Left lung (tissue), 10 donors: ENCODE data around the gene CASK. TPM values are rescaled to one million over a fixed set of nuclear protein-coding genes. Genes with fewer than 3 reads are reported as not detected.

ENCODE experiments used
- ATAC-seq: fragments of 200-7000 bp; cut with Tn5 transposase; one replicate; pipeline ENCODE4 v1.9.1; 2020; ENCODE audit warnings: moderate library complexity
- DNase-seq, 4 donors: peaks; one replicate each; pipeline ENCODE4 v3.0.0-alpha.2; 2013 to 2020
- H3K27ac ChIP-seq, 2 donors: fragments of 200-600 bp; sonication (generic) in 1 of 2; one replicate each; pipeline versions ENCODE4 v1.5.0 to v1.8.0; 2020 to 2021
- H3K27me3 ChIP-seq, 2 donors: fragments of 200-600 bp; sonication (generic) in 1 of 2; one replicate each; pipeline versions ENCODE4 v1.5.0 to v1.8.0; 2020 to 2021
- H3K36me3 ChIP-seq, 2 donors: fragments of 200-600 bp; sonication (generic) in 1 of 2; one replicate each; pipeline versions ENCODE4 v1.5.0 to v1.8.0; 2020 to 2021
- H3K4me1 ChIP-seq, 2 donors: fragments of 200-600 bp; one replicate each; pipeline ENCODE4 v1.8.0; 2021
- H3K4me3 ChIP-seq, 2 donors: fragments of 200-600 bp; sonication (generic) in 1 of 2; one replicate each; pipeline versions ENCODE4 v1.5.0 to v1.8.0; 2020 to 2021; ENCODE audit warnings: mild to moderate bottlenecking in 1 of 2
- H3K9me3 ChIP-seq, 2 donors: fragments of 200-600 bp; sonication (generic) in 1 of 2; one replicate each; pipeline versions ENCODE4 v1.5.0 to v1.8.0; 2020 to 2021
- CTCF ChIP-seq, 2 donors: fragments of 200-600 bp; sonication (generic) in 1 of 2; IDR thresholded peaks; one replicate each; pipeline versions ENCODE4 v1.5.0 to v1.8.0; 2021; ENCODE audit warnings: antibody characterized with exemption in 2 of 2
- intact Hi-C, 2 donors: fragments of 100-400 bp; cut with DNase I; formaldehyde crosslinking; loops; one replicate each; pipeline versions ENCODE4 v1.11.2 to v1.14.2; 2022
- polyA plus RNA-seq, 6 donors: library from polyadenylated mRNA; unstranded; fragments of 120-200 nt; gene quantifications; one replicate each; pipeline ENCODE4 v1.2.1, GENCODE V29; 2013; ENCODE audit not compliant: insufficient read length in 6 of 6
- total RNA-seq, 2 donors: library from RNA; stranded (reverse); fragmentation: NEBNext Ultra II Directional; extraction: Animal tissue kit (Norgen Biotek cat#: 25700); gene quantifications; one replicate each; pipeline ENCODE4 v1.2.1, GENCODE V29; 2021
- donor health status: DM: no; HTN: yes; CAD: no.
- donor health status: DM: no; HTN: no; CAD: no.

The CASK gene
- total and polyA plus RNA-seq, 8 donors: 48.2 to 70.7 (median 56.9) TPM

GRCh38 chrX:41858161-41858775 lies 65.1 kb downstream of the CASK start:
- no peak overlapping the region for H3K4me3 ChIP-seq
- no peak for DNase-seq
- H3K4me1 ChIP-seq: no peaks in the 10 kb centered on the region
- intact Hi-C loops: no loop called here
- no peaks in the 10 kb centered on the region for H3K9me3 ChIP-seq
- H3K27me3 ChIP-seq: no peaks in the 10 kb centered on the region
- ATAC-seq: peak; percentile 40
- TF ChIP-seq CTCF (IDR thresholded peaks at IDR 0.05): no peak
- H3K27ac ChIP-seq: no peak overlapping the region
- no peaks in the 10 kb centered on the region for H3K36me3 ChIP-seq

GRCh38 chrX:41857670-41858069 lies 65.7 kb downstream of the CASK start:
- DNase-seq: no peak
- no peak overlapping the region for H3K27ac ChIP-seq
- H3K9me3 ChIP-seq: no peaks in the 10 kb centered on the region
- H3K36me3 ChIP-seq: no peaks in the 10 kb centered on the region
- TF ChIP-seq CTCF (IDR thresholded peaks at IDR 0.05): no peak
- intact Hi-C loops: no loop called here
- no peaks in the 10 kb centered on the region for H3K27me3 ChIP-seq
- no peak overlapping the region for H3K4me3 ChIP-seq
- H3K4me1 ChIP-seq: no peaks in the 10 kb centered on the region
- no peak for ATAC-seq

- ATAC-seq (no peak), DNase-seq (no peak)
- no peak overlapping the region for H3K27ac ChIP-seq
- no peak for TF ChIP-seq CTCF (IDR thresholded peaks at IDR 0.05)
- no peaks in the 10 kb centered on the region for H3K27me3 ChIP-seq
- peaks cover 0 to 6% of the 10 kb centered on the region in 2 donors for H3K36me3 ChIP-seq
- intact Hi-C loops: no loop called here
- H3K4me3 ChIP-seq: no peak overlapping the region
- no peaks in the 10 kb centered on the region for H3K4me1 ChIP-seq
- H3K9me3 ChIP-seq: peaks cover 0 to 30% of the 10 kb centered on the region in 2 donors
These were observed 76.6 kb downstream of the CASK start for GRCh38 chrX:41846714-41847113.

GRCh38 chrX:41837270-41837944 lies 85.9 kb downstream of the CASK start:
- no peak for TF ChIP-seq CTCF (IDR thresholded peaks at IDR 0.05)
- DNase-seq (no peak), ATAC-seq (no peak)
- no peaks in the 10 kb centered on the region for H3K4me1 ChIP-seq
- H3K9me3 ChIP-seq: no peaks in the 10 kb centered on the region
- no peak overlapping the region for H3K4me3 ChIP-seq
- intact Hi-C loops: no loop called here
- no peaks in the 10 kb centered on the region for H3K36me3 ChIP-seq
- no peaks in the 10 kb centered on the region for H3K27me3 ChIP-seq
- H3K27ac ChIP-seq: no peak overlapping the region

- no peaks in the 10 kb centered on the region for H3K4me1 ChIP-seq
- H3K27me3 ChIP-seq: no peaks in the 10 kb centered on the region
- H3K27ac ChIP-seq: no peak overlapping the region
- ATAC-seq (no peak), DNase-seq (no peak)
- H3K9me3 ChIP-seq: no peaks in the 10 kb centered on the region
- no peak for TF ChIP-seq CTCF (IDR thresholded peaks at IDR 0.05)
- no peaks in the 10 kb centered on the region for H3K36me3 ChIP-seq
- H3K4me3 ChIP-seq: no peak overlapping the region
- intact Hi-C loops: no loop called here
These were observed 94.5 kb downstream of the CASK start for GRCh38 chrX:41828826-41829225.
